ENCODE results near the gene LRP8.
A peak's percentile ranks its signal among the peaks of the same experiment; 100 is the strongest.

Gene LRP8

DNA sequence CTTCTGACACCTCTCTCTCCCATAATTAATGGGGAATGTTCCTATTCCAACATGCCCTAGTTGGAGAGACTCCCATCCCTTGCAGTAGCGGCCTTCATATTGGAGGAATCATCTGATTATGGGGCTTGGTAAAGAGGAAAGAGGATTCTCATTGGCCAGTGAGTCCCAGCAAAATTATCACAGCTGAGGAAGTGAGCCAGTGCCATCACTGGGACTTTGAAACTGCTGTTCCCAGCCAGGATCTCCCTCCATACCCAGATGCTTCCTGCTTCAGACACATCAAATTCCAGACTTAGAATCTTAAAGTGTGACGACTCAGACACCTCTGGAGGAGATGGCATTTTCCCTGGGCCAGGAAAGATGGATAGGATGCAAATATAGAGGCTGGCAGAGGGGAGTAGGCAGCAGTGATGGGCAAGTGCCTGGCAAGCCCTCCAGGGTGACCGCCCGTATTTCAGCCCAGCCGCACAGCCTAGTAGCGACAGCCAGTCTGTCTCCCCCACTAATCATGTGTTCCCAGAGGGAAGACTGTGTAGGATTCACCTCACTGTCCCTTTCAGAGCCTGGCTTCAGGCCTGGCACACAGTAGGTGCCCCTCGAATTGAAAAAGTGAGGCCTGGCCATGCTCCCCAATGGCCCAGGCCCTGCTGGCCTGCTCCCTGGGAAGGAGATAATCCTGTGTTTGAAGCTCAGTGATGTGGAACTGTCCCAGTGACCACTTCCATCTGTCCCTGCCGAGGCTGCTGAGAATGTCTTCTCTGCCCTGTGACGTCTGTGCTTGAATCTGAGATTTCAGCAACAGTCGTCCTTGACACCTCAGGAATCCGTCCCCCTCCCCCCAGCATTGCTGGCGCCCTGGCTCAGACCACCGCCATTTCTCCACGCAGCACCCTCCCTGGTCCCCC is 48.3 kb downstream of the LRP8 start:
- DNase-seq: no peak

- peak; percentile 37 for DNase-seq
These were observed 49.6 kb downstream of the LRP8 start for GRCh38 chr1:53278298-53278725.

GRCh38 chr1:53277326-53277725 is 50.5 kb downstream of the LRP8 start:
- no peak for DNase-seq

- DNase-seq: no peak
These were observed 51.0 kb downstream of the LRP8 start for GRCh38 chr1:53276902-53277281.

GRCh38 chr1:53276153-53276901 is 51.5 kb downstream of the LRP8 start:
- DNase-seq: no peak

DNA sequence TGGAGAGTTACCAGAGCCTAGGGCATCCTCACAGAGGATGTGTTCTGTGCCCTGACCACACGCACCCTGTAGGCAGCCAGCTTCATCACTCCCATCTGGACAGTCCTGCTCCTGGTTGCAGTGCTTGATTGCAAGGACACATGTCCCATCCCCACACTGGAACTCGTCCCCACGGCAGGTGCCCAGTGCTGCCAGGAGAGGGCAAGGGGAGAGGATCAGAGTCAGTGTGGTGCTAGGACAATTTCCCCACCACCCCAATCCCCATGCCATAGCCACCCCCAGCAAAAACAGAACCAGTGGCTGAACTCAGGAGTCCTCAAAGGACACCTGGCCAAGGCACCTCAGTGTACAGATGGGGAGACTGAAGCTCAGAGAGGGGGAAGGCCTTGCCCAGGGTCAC is 52.3 kb downstream of the LRP8 start:
- no peak for DNase-seq

DNA sequence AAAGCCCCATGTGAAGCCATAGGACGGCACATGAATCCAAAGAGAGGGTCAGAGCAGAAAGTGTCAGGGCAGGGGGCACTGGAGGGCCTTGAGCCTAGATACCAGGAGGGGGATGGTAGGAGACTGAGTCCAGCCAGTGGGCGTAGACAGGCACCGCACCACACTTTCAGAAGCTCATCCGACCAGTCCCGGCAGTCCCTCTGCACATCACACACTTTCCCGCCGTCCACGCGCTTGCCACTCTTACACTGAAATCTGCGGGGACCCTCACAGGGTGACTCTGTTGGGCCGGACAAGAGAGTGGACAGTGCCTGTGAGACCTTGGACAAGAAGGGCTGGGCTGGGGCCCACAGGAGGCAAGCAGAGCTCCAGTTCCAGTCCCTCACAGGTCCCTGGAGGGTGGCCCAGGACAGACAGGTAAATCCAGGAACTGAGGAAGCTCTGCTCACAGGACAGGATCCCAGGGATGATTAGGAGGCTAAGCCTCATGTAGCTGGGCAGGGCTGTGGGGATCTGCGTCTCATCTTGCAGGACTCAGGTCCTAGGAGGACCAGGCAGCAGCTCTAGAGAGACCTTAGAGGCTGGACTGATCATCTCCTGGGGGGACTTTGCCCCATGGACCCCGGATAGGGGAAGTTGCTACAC is 53.2 kb downstream of the LRP8 start:
- DNase-seq: no peak

DNA sequence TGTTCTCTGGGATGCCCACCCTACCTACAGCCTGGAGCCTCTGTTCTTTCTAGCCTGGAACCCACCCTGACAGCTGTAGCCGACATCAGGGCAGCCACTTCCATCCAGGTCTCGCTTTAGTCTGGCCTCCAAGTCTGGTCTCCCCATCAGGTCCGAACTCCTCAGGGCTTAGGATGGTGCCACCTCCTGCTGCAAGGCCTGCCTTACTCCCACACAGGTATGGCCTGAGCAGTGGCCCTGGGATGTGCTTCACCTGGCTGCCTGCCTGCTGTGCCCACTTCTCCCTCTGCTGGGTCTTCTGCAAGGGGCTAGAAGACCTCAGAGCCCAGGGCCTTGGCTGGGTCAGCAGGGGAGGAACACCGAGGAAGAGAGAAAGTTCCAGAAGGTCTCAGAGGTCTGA is 53.8 kb downstream of the LRP8 start:
- DNase-seq: no peak

- no peak for DNase-seq
These were observed 54.3 kb downstream of the LRP8 start for GRCh38 chr1:53273526-53273925.

DNA sequence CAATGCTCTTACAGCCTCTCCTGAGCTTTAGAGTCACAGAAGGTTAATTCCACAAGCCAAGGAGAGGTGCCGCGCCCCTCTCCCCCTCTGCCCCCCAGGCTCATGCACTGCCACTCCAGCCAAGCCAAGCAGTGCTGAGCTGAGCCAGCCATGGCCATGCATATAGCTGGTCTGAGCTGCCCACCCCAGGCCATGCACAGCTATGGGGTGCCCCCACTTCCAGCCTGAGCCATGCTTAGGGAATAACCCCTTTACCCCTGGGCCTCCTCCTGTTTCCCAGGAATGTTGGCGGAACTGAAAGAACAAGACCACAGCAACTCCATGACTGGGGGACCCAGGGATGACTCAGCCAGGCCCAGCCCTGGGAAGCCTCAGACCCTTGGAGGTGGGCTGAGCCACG is 55.5 kb downstream of the LRP8 start:
- DNase-seq: no peak

GRCh38 chr1:53271446-53272090 is 56.3 kb downstream of the LRP8 start:
- no peak for DNase-seq

GRCh38 chr1:53270873-53271272 is 57.0 kb downstream of the LRP8 start:
- DNase-seq: no peak

DNA sequence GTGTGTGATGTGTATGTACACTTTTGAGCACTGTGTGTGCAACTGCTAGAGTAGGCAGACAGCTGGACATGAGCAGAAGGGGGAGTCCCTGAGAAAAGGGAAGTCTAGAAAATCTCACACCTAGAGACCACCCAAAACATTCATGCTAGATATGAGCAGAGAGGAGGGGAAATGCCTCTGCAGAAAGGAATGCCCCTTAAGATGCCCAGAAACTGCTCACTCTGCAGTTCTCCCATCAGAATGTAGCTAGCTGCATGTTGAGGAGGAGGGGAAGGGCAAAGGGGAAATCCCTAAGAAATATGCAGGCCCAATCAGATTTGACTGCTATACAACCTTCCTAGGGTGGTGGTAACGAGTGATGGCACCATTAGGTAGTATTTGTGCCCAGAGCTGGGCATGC is 57.8 kb downstream of the LRP8 start:
- no peak for DNase-seq

DNA sequence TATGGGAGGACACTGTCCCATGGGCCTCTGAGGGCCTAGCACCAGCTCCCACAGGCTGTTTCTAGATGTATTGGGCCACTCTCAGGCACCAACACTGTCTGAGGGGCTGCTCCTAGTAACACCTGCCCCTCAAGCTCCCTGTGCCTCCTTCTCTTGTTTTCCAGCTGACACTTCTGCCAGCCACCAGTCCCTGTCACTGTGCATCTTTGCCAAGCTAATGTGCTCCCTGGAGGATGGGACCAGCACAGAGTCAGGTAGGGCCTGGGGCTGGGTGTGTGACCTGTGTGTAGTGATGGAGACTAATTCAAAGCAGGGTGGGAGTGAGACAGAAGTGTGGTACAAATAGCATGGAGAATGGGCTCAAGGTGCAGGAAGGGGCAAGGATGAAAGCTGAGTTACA is 60.1 kb downstream of the LRP8 start:
- DNase-seq: no peak

DNA sequence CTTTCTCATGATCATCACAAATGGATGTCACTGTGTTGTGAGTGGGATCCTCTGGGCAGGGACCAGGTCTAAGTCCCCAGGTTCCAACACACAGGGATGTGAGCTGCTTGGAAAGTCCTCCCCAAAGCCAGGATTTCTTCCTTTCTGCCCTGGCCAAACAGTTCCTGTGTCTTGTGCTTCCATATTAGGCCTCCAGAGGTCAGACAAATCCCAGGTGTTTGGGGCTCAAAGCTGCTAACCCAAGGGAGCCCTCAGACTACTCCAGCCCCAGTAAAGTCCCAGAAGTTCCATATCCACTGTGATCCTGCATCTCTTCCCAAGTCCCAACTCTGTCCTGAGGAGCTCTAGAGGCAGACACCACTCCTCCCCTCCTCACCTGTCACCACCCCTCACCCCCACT is 61.8 kb downstream of the LRP8 start:
- no peak for DNase-seq

GRCh38 chr1:53265581-53265980 is 62.3 kb downstream of the LRP8 start:
- no peak for DNase-seq

- DNase-seq: no peak
These were observed 63.8 kb downstream of the LRP8 start for GRCh38 chr1:53264048-53264447.

DNA sequence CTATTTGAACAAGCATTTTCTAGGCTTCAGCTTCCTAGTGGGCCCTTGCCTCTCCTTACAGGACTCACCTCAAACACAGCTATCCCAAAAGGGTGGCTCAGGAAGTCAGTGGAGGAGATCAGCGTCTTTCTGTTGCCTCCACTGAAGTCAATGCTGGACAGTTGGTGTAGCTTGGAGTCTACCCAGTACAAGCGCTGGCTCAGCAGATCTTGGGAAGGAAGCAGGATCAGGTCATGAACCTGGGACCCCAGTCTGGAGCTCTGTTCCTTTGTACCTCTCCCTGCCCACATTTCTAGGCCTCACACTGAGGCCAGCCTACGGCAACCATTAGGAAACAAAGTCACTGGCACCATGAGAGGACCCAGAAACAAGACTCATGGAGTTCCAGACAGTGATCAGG is 65.9 kb downstream of the LRP8 start:
- no peak for DNase-seq

DNA sequence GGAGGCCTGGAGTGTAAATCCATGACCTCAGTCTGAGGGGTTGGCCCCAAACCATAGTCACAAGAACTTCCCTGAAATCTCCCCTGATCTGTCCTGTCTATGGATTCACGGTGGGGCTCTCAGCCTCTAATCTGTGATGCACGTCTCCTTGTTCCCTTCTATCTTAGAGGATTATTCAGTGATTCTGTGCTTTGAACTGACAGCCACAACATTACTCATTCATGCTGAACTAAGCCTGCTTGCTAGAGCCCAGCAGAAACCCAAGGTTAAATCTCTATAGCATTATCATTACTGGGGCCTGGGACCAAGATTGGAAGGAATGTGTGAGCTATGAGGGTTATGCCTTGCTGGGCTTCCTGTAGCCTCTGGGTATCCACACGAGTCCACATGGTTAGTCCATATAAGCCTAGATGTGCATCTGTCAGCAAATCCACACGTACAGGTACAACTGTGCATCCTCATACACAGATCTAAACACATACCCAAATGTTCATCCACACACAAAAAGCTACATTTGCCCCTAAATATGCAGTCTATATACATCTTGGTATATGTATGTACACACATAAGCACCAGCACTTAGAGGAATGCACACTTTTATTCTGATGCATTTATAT is 67.1 kb downstream of the LRP8 start:
- no peak for DNase-seq

DNA sequence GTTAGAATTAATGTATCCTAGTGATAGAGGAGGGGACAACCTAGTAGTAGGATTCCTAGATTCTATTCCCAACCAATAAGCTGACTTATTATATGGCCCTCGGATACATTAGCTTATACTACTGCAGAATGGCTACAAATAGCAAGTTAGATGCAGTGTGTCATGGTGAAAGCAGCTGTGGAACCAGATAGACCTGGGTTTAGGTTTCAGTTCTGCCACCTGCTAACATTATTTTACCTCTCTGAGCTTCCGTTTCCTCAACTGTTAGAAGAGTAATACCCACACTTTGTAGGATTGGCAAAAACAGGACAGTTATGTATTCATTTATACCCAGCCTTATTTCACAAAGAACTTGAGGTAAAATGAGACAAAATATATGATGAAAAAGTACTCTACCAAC is 67.9 kb downstream of the LRP8 start:
- DNase-seq: no peak

DNA sequence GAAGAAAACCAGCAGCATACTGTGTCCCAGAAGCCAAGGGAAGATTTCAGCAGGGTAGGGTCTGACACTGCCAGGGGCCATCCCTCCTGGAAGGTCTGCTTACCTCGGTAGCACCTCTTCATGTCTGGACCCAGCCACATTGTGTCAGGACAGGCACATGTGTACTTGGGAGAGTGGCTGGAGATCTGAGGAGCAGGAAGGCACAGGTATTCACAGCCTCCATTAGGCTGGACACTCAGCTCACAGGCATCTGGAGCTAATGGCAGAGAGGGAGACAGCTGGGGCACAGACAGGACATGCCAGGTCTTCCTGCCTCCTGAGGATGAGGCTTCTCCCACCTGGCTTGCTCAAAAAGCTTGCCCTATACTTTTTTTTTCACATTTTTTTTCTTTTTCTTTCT is 69.7 kb downstream of the LRP8 start:
- no peak for DNase-seq

DNA sequence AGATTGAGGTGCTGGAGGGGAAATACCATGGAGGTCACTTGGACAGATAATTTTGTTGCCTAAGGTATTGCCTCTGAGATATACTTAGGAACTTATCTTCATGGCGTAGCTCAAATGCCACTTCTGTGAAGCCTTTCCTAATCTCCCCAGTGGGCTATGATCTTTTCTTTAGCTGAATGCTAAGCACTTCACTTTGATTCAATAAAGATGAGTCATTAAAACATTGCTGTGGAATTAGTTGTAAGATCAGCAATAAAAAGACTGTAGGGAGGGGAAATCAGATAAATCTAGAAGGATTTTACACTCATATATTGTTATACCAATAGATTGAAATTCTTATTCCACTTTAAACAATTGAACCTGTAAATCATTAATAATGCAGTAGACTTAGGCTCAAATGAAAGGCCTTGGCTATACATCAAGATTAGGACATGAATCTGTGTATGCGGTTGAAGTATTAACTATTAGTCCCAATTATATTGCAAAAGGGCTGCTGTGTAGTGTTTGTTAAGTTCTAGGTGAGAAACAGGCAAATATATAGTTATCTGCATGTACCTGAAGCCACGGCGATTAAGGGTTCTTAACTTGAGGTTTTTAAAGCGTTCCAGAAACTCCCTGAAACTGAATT is 70.3 kb downstream of the LRP8 start:
- no peak for DNase-seq

Data from inflammatory macrophage treated with lipopolysaccharide for 4 hours (primary cell).